Astrocyte of the spinal cord (primary cell): Measurements from ENCODE around the gene WNK4.

Experiments used
- DNase-seq: peaks from one replicate; pipeline ENCODE4 v3.0.0; 2011; ENCODE audit warnings: low read depth, low spot score
- H3K4me3 ChIP-seq: 2 replicates; pipeline ENCODE4 v1.5.1; 2011; ENCODE audit warnings: low read depth, mild to moderate bottlenecking, low read length, moderate library complexity
- in situ Hi-C: cut with HindIII; loops from 2 replicates; pipeline ENCODE4 v1.10.0; 2017; ENCODE audit warnings: low sequenced_read_pairs
- TF ChIP-seq, protein P1 (sequence below): IDR thresholded peaks from 2 replicates; pipeline ENCODE4 v1.5.1; 2012; ENCODE audit warnings: low read depth, mild to moderate bottlenecking, low read length, inconsistent platforms

The WNK4 gene

DNA sequence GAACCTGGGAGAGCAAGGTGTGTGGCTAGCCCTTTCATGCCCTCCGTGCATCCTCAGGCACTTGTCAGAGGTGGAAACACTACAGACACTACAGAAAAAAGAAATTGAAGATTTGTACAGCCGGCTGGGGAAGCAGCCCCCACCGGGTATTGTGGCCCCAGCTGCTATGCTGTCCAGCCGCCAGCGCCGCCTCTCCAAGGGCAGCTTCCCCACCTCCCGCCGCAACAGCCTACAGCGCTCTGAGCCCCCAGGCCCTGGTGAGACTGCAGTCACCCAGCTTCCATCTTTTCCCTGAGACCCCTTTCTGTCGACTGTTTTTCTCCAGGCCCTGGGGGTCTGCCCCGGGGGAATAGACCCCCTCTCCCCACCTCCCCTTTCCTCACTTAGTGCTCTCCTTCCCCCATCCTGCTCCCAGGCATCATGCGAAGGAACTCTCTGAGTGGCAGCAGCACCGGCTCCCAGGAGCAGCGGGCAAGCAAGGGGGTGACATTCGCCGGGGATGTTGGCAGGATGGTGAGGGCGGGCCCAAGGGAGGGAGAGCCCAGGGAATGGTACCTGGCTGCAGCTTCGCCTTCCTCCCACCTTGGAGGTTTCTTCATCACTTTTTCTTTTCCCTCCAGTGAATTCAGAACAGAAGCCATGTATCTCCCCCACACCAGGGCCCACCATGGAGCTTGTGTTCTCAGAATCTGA, 15.8 kb downstream of the WNK4 start:
- TF ChIP-seq, protein P1, sequence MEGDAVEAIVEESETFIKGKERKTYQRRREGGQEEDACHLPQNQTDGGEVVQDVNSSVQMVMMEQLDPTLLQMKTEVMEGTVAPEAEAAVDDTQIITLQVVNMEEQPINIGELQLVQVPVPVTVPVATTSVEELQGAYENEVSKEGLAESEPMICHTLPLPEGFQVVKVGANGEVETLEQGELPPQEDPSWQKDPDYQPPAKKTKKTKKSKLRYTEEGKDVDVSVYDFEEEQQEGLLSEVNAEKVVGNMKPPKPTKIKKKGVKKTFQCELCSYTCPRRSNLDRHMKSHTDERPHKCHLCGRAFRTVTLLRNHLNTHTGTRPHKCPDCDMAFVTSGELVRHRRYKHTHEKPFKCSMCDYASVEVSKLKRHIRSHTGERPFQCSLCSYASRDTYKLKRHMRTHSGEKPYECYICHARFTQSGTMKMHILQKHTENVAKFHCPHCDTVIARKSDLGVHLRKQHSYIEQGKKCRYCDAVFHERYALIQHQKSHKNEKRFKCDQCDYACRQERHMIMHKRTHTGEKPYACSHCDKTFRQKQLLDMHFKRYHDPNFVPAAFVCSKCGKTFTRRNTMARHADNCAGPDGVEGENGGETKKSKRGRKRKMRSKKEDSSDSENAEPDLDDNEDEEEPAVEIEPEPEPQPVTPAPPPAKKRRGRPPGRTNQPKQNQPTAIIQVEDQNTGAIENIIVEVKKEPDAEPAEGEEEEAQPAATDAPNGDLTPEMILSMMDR, result no peak
- no peak for DNase-seq
- in situ Hi-C loops, result no loop called here
- H3K4me3 ChIP-seq, result no peak overlapping the region

DNA sequence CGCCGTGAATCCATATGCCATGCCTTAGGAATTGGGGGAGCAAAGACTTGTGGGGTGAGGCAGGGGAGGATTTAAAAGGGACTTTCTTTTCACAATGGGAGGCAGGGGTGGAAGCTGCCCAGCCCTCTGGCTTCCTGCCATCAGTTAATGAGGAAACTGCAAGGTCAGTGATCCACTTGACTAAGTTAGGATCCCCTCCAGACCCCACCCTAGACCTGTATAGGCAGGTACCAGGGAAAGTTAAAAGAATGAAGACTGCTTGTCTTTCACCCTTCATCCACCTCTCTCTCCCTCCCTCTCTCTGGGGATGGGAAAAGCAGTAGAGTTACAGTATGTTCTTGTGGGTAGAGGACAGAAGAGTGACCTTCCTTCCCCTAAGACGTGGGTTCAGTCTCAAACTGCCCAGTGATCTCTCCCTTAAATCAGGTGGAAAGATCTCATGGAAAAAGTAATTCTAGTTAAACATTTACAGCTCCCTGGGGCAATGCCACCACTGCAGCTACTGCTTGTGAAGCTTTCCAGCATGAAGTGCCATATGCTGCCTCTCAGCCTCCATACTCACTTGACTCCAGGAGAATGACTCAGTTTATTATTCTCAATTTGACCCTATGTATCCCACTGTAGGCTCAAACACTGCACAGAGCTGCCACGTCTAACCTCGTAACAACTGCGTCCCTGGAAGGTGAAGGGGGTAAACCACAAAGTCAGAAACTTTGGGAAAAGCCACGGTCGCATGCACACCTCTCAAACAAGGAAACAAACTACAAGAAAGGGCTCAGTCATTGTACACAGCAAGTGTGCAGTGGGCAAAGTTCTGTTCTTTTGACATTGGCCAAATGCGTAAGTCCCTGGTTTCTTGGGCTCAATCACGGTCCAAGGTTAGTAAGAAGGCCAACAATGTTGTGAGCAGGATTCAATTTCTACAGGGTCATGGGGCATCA, 16.9 kb downstream of the WNK4 start:
- TF ChIP-seq, protein P1, result no peak
- in situ Hi-C loops, result no loop called here
- peak overlapping the region; percentile 84 for H3K4me3 ChIP-seq
- no peak for DNase-seq

DNA sequence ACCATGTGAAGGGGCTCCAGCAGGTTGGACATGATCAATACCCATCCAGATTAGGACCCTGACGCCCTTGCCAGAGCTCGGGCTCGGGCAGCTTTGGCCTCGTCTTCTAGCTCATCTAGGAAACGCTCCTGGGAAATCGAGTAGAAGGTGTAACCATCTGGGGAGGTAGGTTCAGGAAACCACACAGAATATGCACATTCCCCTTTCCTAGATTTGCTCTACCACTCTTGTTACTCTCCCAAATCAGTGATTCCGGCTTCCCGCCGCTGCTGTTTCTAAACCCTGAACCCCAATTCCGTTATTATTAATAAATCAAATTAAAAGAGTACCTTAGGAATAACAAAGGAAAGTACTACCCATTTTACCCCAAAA, 17.6 kb downstream of the WNK4 start:
- TF ChIP-seq, protein P1, result no peak
- peak overlapping the region; percentile 84 for H3K4me3 ChIP-seq
- in situ Hi-C loops, result no loop called here
- DNase-seq, result no peak

DNA sequence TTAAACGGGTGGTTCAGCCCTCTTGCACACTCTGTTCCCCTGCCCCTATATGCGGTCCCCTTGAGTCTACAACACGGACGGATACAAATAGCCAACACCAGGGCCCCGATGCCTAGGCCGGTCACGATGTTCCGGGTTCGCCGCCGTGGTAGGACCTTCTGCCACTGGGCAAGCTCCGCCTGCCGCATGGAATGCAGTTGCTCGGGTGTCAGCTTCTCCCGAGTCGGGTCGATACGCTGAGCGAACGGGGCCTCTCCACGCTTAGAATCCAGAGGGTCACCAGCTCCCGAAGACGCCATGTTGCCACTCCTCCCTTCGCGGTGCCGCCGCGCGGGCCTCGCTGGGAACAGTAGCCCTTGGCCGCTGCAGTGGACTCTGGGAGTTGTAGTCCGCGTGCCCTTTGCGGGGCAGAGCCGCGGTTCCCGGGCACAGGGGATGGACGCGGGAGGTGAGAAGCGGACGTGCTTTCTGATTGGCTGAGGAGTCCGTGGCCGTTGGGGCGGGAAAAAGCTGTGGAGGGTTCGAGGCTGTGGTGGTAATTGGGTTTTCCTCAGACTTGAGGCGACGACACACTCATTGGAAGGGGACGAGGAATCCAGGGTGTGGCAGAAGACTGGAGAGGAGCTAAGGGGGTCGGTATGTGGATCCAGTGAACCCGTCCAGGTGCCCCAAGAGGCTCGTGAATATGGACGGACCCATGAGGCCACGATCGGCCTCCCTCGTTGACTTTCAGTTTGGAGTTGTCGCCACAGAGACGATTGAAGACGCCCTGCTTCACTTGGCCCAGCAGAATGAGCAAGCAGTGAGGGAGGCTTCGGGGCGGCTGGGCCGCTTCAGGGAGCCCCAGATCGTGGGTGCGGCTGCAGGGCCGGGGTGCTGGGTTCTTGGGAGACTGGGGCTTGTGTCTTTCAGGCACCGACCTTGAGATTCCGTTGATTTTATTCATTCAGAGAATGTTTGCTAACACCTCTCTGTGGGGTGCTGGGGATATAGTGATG, 18.3 kb downstream of the WNK4 start, which contains the start of the genes CNTD1 and COA3:
Gene CNTD1, plus strand, starts transcription at position 479 of the 998 bp plus-strand sequence. Its CDS starts 207 bp downstream, at position 686.
Gene COA3, minus strand, starts transcription at position 322 of the 998 bp plus-strand sequence. Its CDS starts 23 bp downstream, at position 299.
- H3K4me3 ChIP-seq, result peak within 1 kb of the TSS; percentile 84
- peak; percentile 81 for DNase-seq
- in situ Hi-C loops, result no loop called here
- TF ChIP-seq, protein P1, result no peak

- no peak overlapping the region for H3K4me3 ChIP-seq
- TF ChIP-seq, protein P1, result no peak
- peak; percentile 89 for DNase-seq
- in situ Hi-C loops, result no loop called here
Observed at GRCh38 chr17:42803074-42803883, 22.9 kb downstream of the WNK4 start.
